ENCODE results near the gene ZFAND3. TPM values are rescaled to one million over a fixed set of nuclear protein-coding genes. Genes with fewer than 3 reads are reported as not detected.

The ZFAND3 gene
- polyA plus RNA-seq, 1 donor (not counting 4 experiments of a cell fraction or from before 2014, with no cell fraction given) = 19.6 TPM

GRCh38 chr6:37800703-37801604 is 18.6 kb upstream of the ZFAND3 start:
- Histone ChIP-seq H2AFZ (ENCODE audit: control insufficient read depth, low read length) (no peak overlapping the region), H3K79me2 (ENCODE audit: control insufficient read depth, insufficient read depth, low read length) (no peaks in the 10 kb centered on the region), H3K4me2 (ENCODE audit: control insufficient read depth, extremely low read depth, insufficient read depth, low read depth, low read length) (no peak overlapping the region), H3K27ac (ENCODE audit: control insufficient read depth, insufficient read depth, low read length) (no peak overlapping the region), H3K4me3 (ENCODE audit: control insufficient read depth in 2 of 3, extremely low read depth in 1 of 3, insufficient read depth in 2 of 3, low read depth in 1 of 3, low read length in 3 of 3) (no peak overlapping the region), H3K36me3 (ENCODE audit: control insufficient read depth in 2 of 2, extremely low read depth in 1 of 2, insufficient read depth in 2 of 2, low read length in 2 of 2) (no peaks in the 10 kb centered on the region), H3K9ac (ENCODE audit: control insufficient read depth, extremely low read depth, insufficient read depth, low read length) (no peak overlapping the region), H4K20me1 (ENCODE audit: control insufficient read depth, extremely low read depth, insufficient read depth, low read length) (no peaks in the 10 kb centered on the region), H3K4me1 (ENCODE audit: control insufficient read depth, extremely low read depth, insufficient read depth, low read length) (peaks cover 3% of the 10 kb centered on the region), H3K27me3 (ENCODE audit: control insufficient read depth, extremely low read depth, insufficient read depth, low read length) (no peaks in the 10 kb centered on the region), H3K9me1 (ENCODE audit: control insufficient read depth, extremely low read depth, insufficient read depth, low read length) (no peaks in the 10 kb centered on the region), H3K9me3 (ENCODE audit: control insufficient read depth, low read depth, low read length) (no peaks in the 10 kb centered on the region)
- FAIRE-seq = no peak
- no peak for DNase-seq (ENCODE audit: low read depth, low spot score)
- dilution Hi-C loops (cut with MboI; ENCODE audit: extremely low pct_ligation_motif_present, low sequenced_read_pairs) = no loop called here
- TF ChIP-seq, protein P1, sequence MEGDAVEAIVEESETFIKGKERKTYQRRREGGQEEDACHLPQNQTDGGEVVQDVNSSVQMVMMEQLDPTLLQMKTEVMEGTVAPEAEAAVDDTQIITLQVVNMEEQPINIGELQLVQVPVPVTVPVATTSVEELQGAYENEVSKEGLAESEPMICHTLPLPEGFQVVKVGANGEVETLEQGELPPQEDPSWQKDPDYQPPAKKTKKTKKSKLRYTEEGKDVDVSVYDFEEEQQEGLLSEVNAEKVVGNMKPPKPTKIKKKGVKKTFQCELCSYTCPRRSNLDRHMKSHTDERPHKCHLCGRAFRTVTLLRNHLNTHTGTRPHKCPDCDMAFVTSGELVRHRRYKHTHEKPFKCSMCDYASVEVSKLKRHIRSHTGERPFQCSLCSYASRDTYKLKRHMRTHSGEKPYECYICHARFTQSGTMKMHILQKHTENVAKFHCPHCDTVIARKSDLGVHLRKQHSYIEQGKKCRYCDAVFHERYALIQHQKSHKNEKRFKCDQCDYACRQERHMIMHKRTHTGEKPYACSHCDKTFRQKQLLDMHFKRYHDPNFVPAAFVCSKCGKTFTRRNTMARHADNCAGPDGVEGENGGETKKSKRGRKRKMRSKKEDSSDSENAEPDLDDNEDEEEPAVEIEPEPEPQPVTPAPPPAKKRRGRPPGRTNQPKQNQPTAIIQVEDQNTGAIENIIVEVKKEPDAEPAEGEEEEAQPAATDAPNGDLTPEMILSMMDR (optimal IDR thresholded peaks at IDR 0.05 in 1 of 3, IDR thresholded peaks at IDR 0.05 in 1 of 3, conservative IDR thresholded peaks at IDR 0.05 in 1 of 3; ENCODE audit: extremely low read depth in 1 of 3, insufficient read depth in 2 of 3, low read length in 3 of 3) = no peak
- TF ChIP-seq EZH2 (IDR thresholded peaks at IDR 0.05; ENCODE audit: low read length) = no peak

- no peaks in the 10 kb centered on the region for H3K9me1 ChIP-seq (ENCODE audit: control insufficient read depth, extremely low read depth, insufficient read depth, low read length)
- no peak overlapping the region for H3K27ac ChIP-seq (ENCODE audit: control insufficient read depth, insufficient read depth, low read length)
- no peaks in the 10 kb centered on the region for H4K20me1 ChIP-seq (ENCODE audit: control insufficient read depth, extremely low read depth, insufficient read depth, low read length)
- no peak overlapping the region for H3K4me3 ChIP-seq (ENCODE audit: control insufficient read depth in 2 of 3, extremely low read depth in 1 of 3, insufficient read depth in 2 of 3, low read depth in 1 of 3, low read length in 3 of 3)
- TF ChIP-seq, protein P1 (optimal IDR thresholded peaks at IDR 0.05 in 1 of 3, IDR thresholded peaks at IDR 0.05 in 1 of 3, conservative IDR thresholded peaks at IDR 0.05 in 1 of 3; ENCODE audit: extremely low read depth in 1 of 3, insufficient read depth in 2 of 3, low read length in 3 of 3) = no peak
- TF ChIP-seq EZH2 (IDR thresholded peaks at IDR 0.05; ENCODE audit: low read length) = no peak
- dilution Hi-C loops (cut with MboI; ENCODE audit: extremely low pct_ligation_motif_present, low sequenced_read_pairs) = no loop called here
- no peak overlapping the region for H3K4me2 ChIP-seq (ENCODE audit: control insufficient read depth, extremely low read depth, insufficient read depth, low read depth, low read length)
- H3K27me3 ChIP-seq (ENCODE audit: control insufficient read depth, extremely low read depth, insufficient read depth, low read length) = no peaks in the 10 kb centered on the region
- H3K36me3 ChIP-seq (ENCODE audit: control insufficient read depth in 2 of 2, extremely low read depth in 1 of 2, insufficient read depth in 2 of 2, low read length in 2 of 2) = no peaks in the 10 kb centered on the region
- H3K9ac ChIP-seq (ENCODE audit: control insufficient read depth, extremely low read depth, insufficient read depth, low read length) = no peak overlapping the region
- FAIRE-seq (no peak), DNase-seq (ENCODE audit: low read depth, low spot score) (no peak)
- no peaks in the 10 kb centered on the region for H3K79me2 ChIP-seq (ENCODE audit: control insufficient read depth, insufficient read depth, low read length)
- no peaks in the 10 kb centered on the region for H3K9me3 ChIP-seq (ENCODE audit: control insufficient read depth, low read depth, low read length)
- peaks cover 3% of the 10 kb centered on the region for H3K4me1 ChIP-seq (ENCODE audit: control insufficient read depth, extremely low read depth, insufficient read depth, low read length)
- no peak overlapping the region for H2AFZ ChIP-seq (ENCODE audit: control insufficient read depth, low read length)
Observed at GRCh38 chr6:37801605-37801940, 18.0 kb upstream of the ZFAND3 start.

Measured in keratinocyte (primary cell).